Keratinocyte (primary cell): ENCODE data around the gene CCDC102B. TPM values are rescaled to one million over a fixed set of nuclear protein-coding genes. Genes with fewer than 3 reads are reported as not detected.

Experiments
- DNase-seq: peaks from one replicate; pipeline ENCODE4 v3.0.0-alpha.2; 2011; ENCODE audit warnings: low read depth, missing footprints, low spot score
- FAIRE-seq: peaks from 2 replicates; lab custom pipeline; 2011; peaks lifted over from hg19 to GRCh38; lab: Jason Lieb, UNC
- H2AFZ ChIP-seq: 2 replicates; pipeline ENCODE4 v1.6.0; 2012; ENCODE audit warnings: low read length, control low read depth, inconsistent platforms; ENCODE audit not compliant: control insufficient read depth
- H3K27ac ChIP-seq: 2 replicates; pipeline ENCODE4 v1.5.1; 2011; ENCODE audit warnings: low read length; ENCODE audit not compliant: control insufficient read depth, insufficient read depth
- H3K27me3 ChIP-seq: 3 replicates; pipeline ENCODE4 v1.6.0; 2011; ENCODE audit warnings: low read length; ENCODE audit not compliant: control insufficient read depth, insufficient read depth; ENCODE audit errors: extremely low read depth
- H3K36me3 ChIP-seq, 2 experiments: 2 replicates in 1 of 2; 3 replicates in 1 of 2; pipeline ENCODE4 v1.5.1; 2011; ENCODE audit warnings: low read length in 2 of 2, mild to moderate bottlenecking in 1 of 2; ENCODE audit not compliant: control insufficient read depth in 2 of 2, insufficient read depth in 2 of 2; ENCODE audit errors: extremely low read depth in 1 of 2
- H3K4me1 ChIP-seq: 3 replicates; pipeline ENCODE4 v1.5.1; 2011; ENCODE audit warnings: low read length; ENCODE audit not compliant: control insufficient read depth, insufficient read depth; ENCODE audit errors: extremely low read depth
- H3K4me2 ChIP-seq: 3 replicates; pipeline ENCODE4 v1.6.0; 2011; ENCODE audit warnings: low read depth, low read length; ENCODE audit not compliant: control insufficient read depth, insufficient read depth; ENCODE audit errors: extremely low read depth
- H3K4me3 ChIP-seq, 3 experiments: fragments of 200-600 bp in 1 of 3; sonication (generic) in 1 of 3; 2 replicates in 2 of 3; 3 replicates in 1 of 3; pipeline ENCODE4 v1.5.1; 2011 to 2016; ENCODE audit warnings: low read length in 3 of 3, mild to moderate bottlenecking in 3 of 3, control low read depth in 2 of 3, inconsistent platforms in 1 of 3, low read depth in 1 of 3, mixed read lengths in 1 of 3, mixed run types in 1 of 3, moderate library complexity in 1 of 3; ENCODE audit not compliant: control insufficient read depth in 2 of 3, insufficient read depth in 2 of 3; ENCODE audit errors: extremely low read depth in 1 of 3
- H3K79me2 ChIP-seq: 2 replicates; pipeline ENCODE4 v1.6.0; 2012; ENCODE audit warnings: low read length; ENCODE audit not compliant: control insufficient read depth, insufficient read depth
- H3K9ac ChIP-seq: 3 replicates; pipeline ENCODE4 v1.6.0; 2011; ENCODE audit warnings: low read length; ENCODE audit not compliant: control insufficient read depth, insufficient read depth; ENCODE audit errors: extremely low read depth
- H3K9me1 ChIP-seq: 3 replicates; pipeline ENCODE4 v1.6.0; 2011; ENCODE audit warnings: low read length; ENCODE audit not compliant: control insufficient read depth, insufficient read depth; ENCODE audit errors: extremely low read depth
- H3K9me3 ChIP-seq: 2 replicates; pipeline ENCODE4 v1.5.1; 2012; ENCODE audit warnings: low read depth, low read length; ENCODE audit not compliant: control insufficient read depth
- H4K20me1 ChIP-seq: 3 replicates; pipeline ENCODE4 v1.6.0; 2011; ENCODE audit warnings: low read length; ENCODE audit not compliant: control insufficient read depth, insufficient read depth; ENCODE audit errors: extremely low read depth
- EZH2 ChIP-seq: IDR thresholded peaks from one replicate; pipeline ENCODE4 v1.6.1; 2012; ENCODE audit warnings: inconsistent platforms, mild to moderate bottlenecking, low read length, moderate library complexity
- dilution Hi-C: fragments of 300-500 bp; cut with MboI; formaldehyde crosslinking; loops from one replicate; pipeline ENCODE4 v1.7.0; 2020; ENCODE audit warnings: low sequenced_read_pairs; ENCODE audit not compliant: extremely low pct_ligation_motif_present
- polyA plus RNA-seq, 5 experiments: library from polyadenylated mRNA; depleted of rRNA in 3 of 5; stranded (reverse) in 3 of 5; stranded (forward) in 1 of 5; unstranded in 1 of 5; fragments of >200 nt; gene quantifications; 1 replicate in 1 of 5; 2 replicates in 3 of 5; 3 replicates in 1 of 5; pipeline versions ENCODE4 v1.2.1 to v1.2.3, GENCODE V29; 2011 to 2012; ENCODE audit warnings: missing spikeins in 2 of 5, low read depth in 1 of 5, low replicate concordance in 1 of 5
- TF ChIP-seq, protein P1 (sequence below), 3 experiments: IDR thresholded peaks in 1 of 3; conservative IDR thresholded peaks in 1 of 3; optimal IDR thresholded peaks in 1 of 3; 2 replicates in 2 of 3; 3 replicates in 1 of 3; pipeline versions ENCODE3 to v1.5.1; 2011; ENCODE audit warnings: low read length in 3 of 3, mild to moderate bottlenecking in 3 of 3, moderate library complexity in 2 of 3, control low read depth in 1 of 3, inconsistent platforms in 1 of 3; ENCODE audit not compliant: insufficient read depth in 2 of 3; ENCODE audit errors: extremely low read depth in 1 of 3

The CCDC102B gene
- polyA plus RNA-seq, 1 donor (not counting 4 experiments of a cell fraction or from before 2014, with no cell fraction given) = 0.60 TPM

GRCh38 chr18:68935686-68936085 lies 137.8 kb downstream of the CCDC102B start:
- Histone ChIP-seq H3K4me3 (no peak overlapping the region), H3K36me3 (no peaks in the 10 kb centered on the region), H3K9ac (no peak overlapping the region), H3K27me3 (no peaks in the 10 kb centered on the region), H3K27ac (no peak overlapping the region), H3K9me1 (no peaks in the 10 kb centered on the region), H2AFZ (no peak overlapping the region), H3K9me3 (no peaks in the 10 kb centered on the region), H3K4me1 (no peaks in the 10 kb centered on the region), H3K79me2 (no peaks in the 10 kb centered on the region), H3K4me2 (no peak overlapping the region), H4K20me1 (no peaks in the 10 kb centered on the region)
- no peak for TF ChIP-seq EZH2
- TF ChIP-seq, protein P1, sequence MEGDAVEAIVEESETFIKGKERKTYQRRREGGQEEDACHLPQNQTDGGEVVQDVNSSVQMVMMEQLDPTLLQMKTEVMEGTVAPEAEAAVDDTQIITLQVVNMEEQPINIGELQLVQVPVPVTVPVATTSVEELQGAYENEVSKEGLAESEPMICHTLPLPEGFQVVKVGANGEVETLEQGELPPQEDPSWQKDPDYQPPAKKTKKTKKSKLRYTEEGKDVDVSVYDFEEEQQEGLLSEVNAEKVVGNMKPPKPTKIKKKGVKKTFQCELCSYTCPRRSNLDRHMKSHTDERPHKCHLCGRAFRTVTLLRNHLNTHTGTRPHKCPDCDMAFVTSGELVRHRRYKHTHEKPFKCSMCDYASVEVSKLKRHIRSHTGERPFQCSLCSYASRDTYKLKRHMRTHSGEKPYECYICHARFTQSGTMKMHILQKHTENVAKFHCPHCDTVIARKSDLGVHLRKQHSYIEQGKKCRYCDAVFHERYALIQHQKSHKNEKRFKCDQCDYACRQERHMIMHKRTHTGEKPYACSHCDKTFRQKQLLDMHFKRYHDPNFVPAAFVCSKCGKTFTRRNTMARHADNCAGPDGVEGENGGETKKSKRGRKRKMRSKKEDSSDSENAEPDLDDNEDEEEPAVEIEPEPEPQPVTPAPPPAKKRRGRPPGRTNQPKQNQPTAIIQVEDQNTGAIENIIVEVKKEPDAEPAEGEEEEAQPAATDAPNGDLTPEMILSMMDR (optimal IDR thresholded peaks at IDR 0.05 in 1 of 3, IDR thresholded peaks at IDR 0.05 in 1 of 3, conservative IDR thresholded peaks at IDR 0.05 in 1 of 3; ENCODE audit: extremely low read depth in 1 of 3, insufficient read depth in 2 of 3, low read length in 3 of 3) = no peak
- DNase-seq (no peak), FAIRE-seq (no peak)
- dilution Hi-C loops = no loop called here

GRCh38 chr18:68937029-68937599 lies 139.2 kb downstream of the CCDC102B start:
- no peak overlapping the region for H3K4me3 ChIP-seq
- H3K27ac ChIP-seq = no peak overlapping the region
- no peaks in the 10 kb centered on the region for H3K27me3 ChIP-seq
- DNase-seq (no peak), FAIRE-seq (no peak)
- no peaks in the 10 kb centered on the region for H3K4me1 ChIP-seq
- H3K9me3 ChIP-seq = no peaks in the 10 kb centered on the region
- no peaks in the 10 kb centered on the region for H4K20me1 ChIP-seq
- H2AFZ ChIP-seq = no peak overlapping the region
- no peaks in the 10 kb centered on the region for H3K9me1 ChIP-seq
- no peak overlapping the region for H3K4me2 ChIP-seq
- dilution Hi-C loops = no loop called here
- H3K36me3 ChIP-seq = no peaks in the 10 kb centered on the region
- TF ChIP-seq, protein P1 (optimal IDR thresholded peaks at IDR 0.05 in 1 of 3, IDR thresholded peaks at IDR 0.05 in 1 of 3, conservative IDR thresholded peaks at IDR 0.05 in 1 of 3; ENCODE audit: extremely low read depth in 1 of 3, insufficient read depth in 2 of 3, low read length in 3 of 3) = no peak
- TF ChIP-seq EZH2 = no peak
- H3K79me2 ChIP-seq = no peaks in the 10 kb centered on the region
- H3K9ac ChIP-seq = no peak overlapping the region
